HFFc6 (cell line): ENCODE results near the gene SIRT5. TPM values are rescaled to one million over a fixed set of nuclear protein-coding genes. Genes with fewer than 3 reads are reported as not detected.

Experiments
- DNase-seq: peaks from one replicate; pipeline ENCODE4 v3.0.0-alpha.2; 2018
- H3K27ac Mint-ChIP-seq: 2 replicates; pipeline ENCODE4 v1.8.0; 2020; ENCODE audit warnings: mild to moderate bottlenecking, mixed read lengths
- H3K27me3 Mint-ChIP-seq: 2 replicates; pipeline ENCODE4 v1.8.0; 2021; ENCODE audit warnings: mild to moderate bottlenecking, moderate library complexity, mixed read lengths; ENCODE audit not compliant: insufficient read depth
- H3K36me3 Mint-ChIP-seq: 2 replicates; pipeline ENCODE4 v1.8.0; 2021; ENCODE audit warnings: low read depth, mixed read lengths
- H3K4me1 Mint-ChIP-seq: 2 replicates; pipeline ENCODE4 v1.8.0; 2020; ENCODE audit warnings: low read depth, mixed read lengths
- H3K4me3 Mint-ChIP-seq: 2 replicates; pipeline ENCODE4 v1.8.0; 2020; ENCODE audit warnings: mild to moderate bottlenecking, moderate library complexity, mixed read lengths
- H3K9me3 Mint-ChIP-seq: 2 replicates; pipeline ENCODE4 v1.8.0; 2020; ENCODE audit warnings: mild to moderate bottlenecking, mixed read lengths
- CTCF ChIP-seq: fragments of 200-600 bp; sonication (generic); IDR thresholded peaks from 2 replicates; pipeline ENCODE4 v1.5.0; 2021; ENCODE audit warnings: antibody characterized with exemption, mild to moderate bottlenecking
- total RNA-seq, 6 experiments: library from RNA; stranded (reverse); fragmentation: NEBNext Ultra II Directional; extraction: Animal tissue kit (Norgen Biotek cat#: 25700); gene quantifications; 2 replicates in 1 of 6; 3 replicates in 5 of 6; pipeline ENCODE4 v1.2.3, GENCODE V29; 2021

The SIRT5 gene
- total RNA-seq, 6 experiments from 2014 or later: 4.3 to 7.0 (median 6.3) TPM

GRCh38 chr6:13641315-13641714 is 66.9 kb downstream of the SIRT5 start:
- no peaks in the 10 kb centered on the region for H3K9me3 Mint-ChIP-seq
- H3K4me1 Mint-ChIP-seq: no peaks in the 10 kb centered on the region
- no peak for DNase-seq
- H3K27me3 Mint-ChIP-seq: no peaks in the 10 kb centered on the region; the same call in 1 of the 2 replicates
- H3K36me3 Mint-ChIP-seq: peaks cover 18% of the 10 kb centered on the region
- TF ChIP-seq CTCF: no peak
- H3K4me3 Mint-ChIP-seq: no peak overlapping the region
- no peak overlapping the region for H3K27ac Mint-ChIP-seq

DNA sequence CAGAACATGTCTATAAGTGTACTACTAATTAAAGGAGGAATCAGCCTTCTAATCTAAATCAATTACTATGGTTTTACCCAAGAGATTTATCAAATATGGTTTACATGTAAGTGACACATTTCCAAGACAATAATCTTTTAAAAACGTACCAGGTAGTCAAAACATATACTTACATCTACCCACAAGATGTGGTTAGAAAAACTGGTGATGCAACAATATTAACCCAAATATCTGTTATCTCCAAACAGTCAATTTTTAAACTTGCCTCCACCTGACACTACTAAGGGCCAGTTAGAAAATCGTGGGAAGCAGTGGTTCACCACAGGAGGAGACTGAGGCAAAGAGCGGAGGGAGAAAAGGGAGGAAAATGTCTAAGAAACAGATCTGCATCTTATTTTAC is 68.7 kb downstream of the SIRT5 start:
- H3K27me3 Mint-ChIP-seq: no peaks in the 10 kb centered on the region

DNA sequence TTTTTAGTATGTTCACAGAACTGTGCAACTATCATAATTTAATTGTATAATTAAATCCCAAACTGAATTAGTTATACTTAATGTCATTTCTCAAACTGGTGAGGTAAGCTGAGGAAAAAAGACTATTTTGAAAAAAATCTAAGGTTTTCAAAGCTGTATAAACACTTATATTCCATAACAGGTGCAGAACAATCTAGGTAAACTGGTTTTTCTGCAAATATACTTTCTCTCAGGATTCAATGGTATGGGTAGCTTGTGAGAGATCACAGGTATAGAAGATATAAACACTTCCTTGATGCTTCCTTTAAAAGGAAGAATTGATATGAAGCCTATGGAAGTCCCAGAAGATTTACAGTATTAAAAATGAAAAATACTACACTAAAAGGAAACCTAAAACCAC is 74.4 kb downstream of the SIRT5 start:
- Mint-ChIP-seq H3K27me3 (peaks cover 2% of the 10 kb centered on the region; the same call in 1 of the 2 replicates), H3K9me3 (no peaks in the 10 kb centered on the region), H3K27ac (no peak overlapping the region), H3K36me3 (peaks cover 16% of the 10 kb centered on the region), H3K4me1 (peaks cover 8% of the 10 kb centered on the region), H3K4me3 (no peak overlapping the region)
- DNase-seq: no peak
- TF ChIP-seq CTCF: no peak

More for the DNA sequence above, 68.7 kb downstream of the SIRT5 start:
- Mint-ChIP-seq H3K4me3 (no peak overlapping the region), H3K4me1 (no peaks in the 10 kb centered on the region), H3K9me3 (no peaks in the 10 kb centered on the region), H3K36me3 (peaks cover 13% of the 10 kb centered on the region), H3K27ac (no peak overlapping the region)
- TF ChIP-seq CTCF: no peak
- no peak for DNase-seq

DNA sequence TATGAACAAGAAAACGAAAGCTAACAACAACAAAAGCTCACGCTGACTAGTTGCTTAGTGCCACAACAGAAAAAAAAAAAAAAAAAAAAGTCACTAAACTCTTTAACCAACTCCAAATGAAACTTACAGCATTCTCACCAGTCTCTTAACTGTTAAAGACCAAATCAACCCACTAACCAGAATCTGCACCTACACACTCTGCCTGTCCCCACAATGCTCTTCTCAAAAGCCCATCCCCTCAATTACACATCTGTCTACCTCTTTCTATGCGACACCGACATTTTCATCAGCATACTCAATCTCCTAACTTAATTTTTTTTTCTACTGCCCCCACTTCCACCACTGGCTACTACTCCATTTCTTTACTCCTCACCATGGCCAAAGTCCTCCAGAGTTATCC is 75.0 kb downstream of the SIRT5 start:
- TF ChIP-seq CTCF: no peak
- Mint-ChIP-seq H3K4me1 (peaks cover 14% of the 10 kb centered on the region), H3K4me3 (no peak overlapping the region), H3K36me3 (peaks cover 16% of the 10 kb centered on the region), H3K9me3 (no peaks in the 10 kb centered on the region), H3K27me3 (peaks cover 2% of the 10 kb centered on the region; the same call in 1 of the 2 replicates), H3K27ac (no peak overlapping the region)
- DNase-seq: no peak

DNA sequence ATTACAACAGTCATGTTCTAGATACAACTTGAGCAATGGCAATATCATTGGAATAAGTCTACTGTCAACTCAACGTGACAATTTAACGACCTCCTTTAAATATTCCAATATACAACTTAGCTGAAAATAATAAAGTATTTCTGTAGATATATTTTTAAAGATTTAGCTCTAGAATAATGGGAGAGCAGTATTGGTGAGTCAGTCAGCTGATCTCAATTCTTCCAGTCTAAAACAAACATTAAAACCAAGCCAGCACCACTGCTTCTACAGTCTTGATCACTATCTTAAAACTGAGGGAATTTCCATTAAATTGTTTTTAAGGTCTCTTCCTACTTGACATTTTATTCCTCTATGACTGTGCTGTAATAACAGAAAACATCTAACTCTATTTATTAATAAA is 78.9 kb downstream of the SIRT5 start:
- DNase-seq: peak; percentile 54
- no peaks in the 10 kb centered on the region for H3K9me3 Mint-ChIP-seq
- H3K36me3 Mint-ChIP-seq: peaks cover 16% of the 10 kb centered on the region
- no peak for TF ChIP-seq CTCF
- H3K27me3 Mint-ChIP-seq: peaks cover 2% of the 10 kb centered on the region; the same call in 1 of the 2 replicates
- no peak overlapping the region for H3K4me3 Mint-ChIP-seq
- peaks cover 19% of the 10 kb centered on the region for H3K4me1 Mint-ChIP-seq
- H3K27ac Mint-ChIP-seq: no peak overlapping the region

GRCh38 chr6:13654496-13654895 is 80.1 kb downstream of the SIRT5 start:
- Mint-ChIP-seq H3K27ac (no peak overlapping the region), H3K4me1 (peaks cover 19% of the 10 kb centered on the region), H3K36me3 (peaks cover 12% of the 10 kb centered on the region), H3K27me3 (peaks cover 2% of the 10 kb centered on the region; the same call in 1 of the 2 replicates), H3K4me3 (no peak overlapping the region), H3K9me3 (no peaks in the 10 kb centered on the region)
- TF ChIP-seq CTCF: no peak
- DNase-seq: no peak
